Urothelium cell line (cell line): ENCODE measurements around the gene MTOR.
"Not testable (repeated sequence)": the region's sequence is repeated elsewhere in the genome, so short reads cannot be mapped to it uniquely, and the experiment has no call there.

ENCODE experiments used
- DNase-seq: peaks from one replicate; pipeline ENCODE4 v3.0.0; 2011; ENCODE audit warnings: low spot score, mixed read lengths
- FAIRE-seq: peaks from 2 replicates; lab custom pipeline; 2011; peaks lifted over from hg19 to GRCh38; lab: Jason Lieb, UNC

The MTOR gene

GRCh38 chr1:11187494-11187893 is 74.9 kb downstream of the MTOR start:
- FAIRE-seq (peak; percentile 17), DNase-seq (no peak)

DNA sequence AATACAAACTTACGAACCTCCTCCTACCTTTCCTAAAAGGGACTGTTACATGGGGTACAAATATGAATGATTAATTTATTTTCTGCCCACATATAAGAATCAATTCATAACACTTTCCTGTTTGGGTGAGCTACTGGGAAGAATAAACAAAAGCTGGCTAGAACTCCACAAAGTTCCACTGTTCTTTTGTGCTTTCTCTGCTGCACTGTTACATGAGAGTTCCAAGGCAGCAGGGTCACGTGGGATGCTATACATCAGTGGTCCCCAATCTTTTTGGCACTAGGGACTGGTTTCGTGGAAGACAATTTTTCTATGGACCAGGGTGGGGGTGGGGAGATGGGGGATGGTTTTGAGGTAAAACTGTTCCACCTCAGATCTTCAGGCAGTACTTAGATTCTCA is 75.4 kb downstream of the MTOR start:
- DNase-seq (no peak), FAIRE-seq (no peak)

DNA sequence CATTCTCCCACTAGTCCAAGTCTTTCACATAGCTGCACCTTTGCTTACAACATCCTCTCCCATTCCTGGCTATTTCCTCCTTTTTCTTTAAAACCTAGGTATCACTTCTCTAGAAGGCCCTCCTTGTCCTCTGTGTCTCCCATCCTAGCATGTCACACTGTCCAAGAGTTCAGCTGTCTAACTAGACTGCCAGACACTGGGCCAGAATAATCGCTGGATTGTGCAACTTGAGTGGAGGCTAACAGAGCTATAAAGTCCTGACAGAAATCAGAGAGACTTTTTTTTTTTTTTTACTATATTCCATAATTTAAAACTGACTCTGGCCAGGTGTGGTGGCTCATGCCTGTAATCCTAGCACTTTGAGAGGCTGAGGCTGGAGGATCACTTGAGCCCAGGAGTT is 77.4 kb downstream of the MTOR start:
- DNase-seq, result no peak
- no peak for FAIRE-seq

GRCh38 chr1:11182884-11183283 is 79.5 kb downstream of the MTOR start:
- DNase-seq (no peak), FAIRE-seq (no peak)

DNA sequence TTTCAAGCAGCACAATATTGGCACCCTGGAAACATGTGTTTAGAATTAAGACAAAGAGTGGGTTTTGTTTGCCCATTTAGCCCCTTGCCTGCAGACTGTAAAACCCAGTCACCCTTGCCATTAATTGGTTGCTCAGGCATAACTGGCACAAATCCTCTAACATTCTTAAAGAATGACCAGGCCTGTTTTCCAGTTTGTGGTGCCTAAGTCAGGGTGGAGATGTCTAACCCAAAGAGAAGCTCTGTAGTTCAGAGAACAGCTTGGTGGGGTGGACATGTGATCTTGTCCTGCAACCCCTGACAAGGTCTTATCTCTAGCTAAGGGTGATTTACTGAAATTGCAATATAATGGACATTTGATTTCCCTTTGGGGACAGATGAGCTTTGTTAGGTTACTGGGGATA is 82.0 kb downstream of the MTOR start:
- FAIRE-seq (no peak), DNase-seq (no peak)

GRCh38 chr1:11179749-11180148 is 82.6 kb downstream of the MTOR start:
- FAIRE-seq, DNase-seq: not testable (repeated sequence)

GRCh38 chr1:11179125-11179524 is 83.2 kb downstream of the MTOR start:
- no peak for FAIRE-seq
- no peak for DNase-seq

GRCh38 chr1:11178021-11179015 is 84.0 kb downstream of the MTOR start:
- DNase-seq, result no peak
- FAIRE-seq, result no peak

GRCh38 chr1:11176081-11176706 is 86.2 kb downstream of the MTOR start:
- DNase-seq, result no peak
- FAIRE-seq, result no peak

DNA sequence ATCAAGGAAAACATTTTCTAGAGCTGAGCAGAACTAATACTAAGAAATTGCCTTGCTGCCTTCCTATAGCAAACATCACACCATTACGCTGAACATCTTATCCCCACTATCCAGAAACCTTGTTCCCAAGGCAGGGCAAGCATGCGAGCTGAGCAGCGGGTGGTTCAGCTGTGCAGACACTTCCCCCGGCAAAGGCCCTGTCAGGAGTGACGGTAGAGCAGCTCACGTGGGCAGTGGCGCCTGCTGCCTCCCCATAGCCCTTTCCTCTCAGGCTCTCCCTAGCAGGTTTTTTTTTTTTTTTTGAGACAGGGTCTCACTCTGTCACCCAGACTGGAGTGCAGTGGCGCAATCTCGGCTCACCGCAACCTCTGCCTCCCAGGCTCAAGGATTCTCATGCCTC is 86.9 kb downstream of the MTOR start:
- DNase-seq, result no peak
- no peak for FAIRE-seq

- no peak for FAIRE-seq
Measured at GRCh38 chr1:11174261-11174942, 87.9 kb downstream of the MTOR start.

GRCh38 chr1:11170102-11170501 is 92.2 kb downstream of the MTOR start:
- DNase-seq (no peak), FAIRE-seq (no peak)

More at GRCh38 chr1:11174261-11174942, 87.9 kb downstream of the MTOR start:
- no peak for DNase-seq

DNA sequence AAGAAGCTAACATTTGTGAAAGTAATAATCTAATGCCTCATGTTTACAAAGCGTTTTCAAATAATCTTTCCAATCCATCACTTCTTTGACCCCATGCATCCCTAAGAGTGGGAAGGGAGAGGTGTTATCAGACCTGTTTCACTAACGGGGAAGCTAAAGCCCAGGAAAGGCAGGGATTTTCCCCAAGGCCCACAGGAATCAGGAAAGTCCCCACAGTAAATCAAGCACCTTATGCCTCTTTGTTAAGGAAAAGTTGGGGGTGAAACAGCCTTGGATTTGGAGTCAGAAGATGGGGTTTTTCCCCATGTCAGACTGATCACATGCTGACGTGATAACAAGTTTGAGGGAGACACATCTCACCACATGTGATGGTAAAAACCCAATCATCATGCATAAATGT is 93.1 kb downstream of the MTOR start:
- FAIRE-seq, result no peak
- no peak for DNase-seq

DNA sequence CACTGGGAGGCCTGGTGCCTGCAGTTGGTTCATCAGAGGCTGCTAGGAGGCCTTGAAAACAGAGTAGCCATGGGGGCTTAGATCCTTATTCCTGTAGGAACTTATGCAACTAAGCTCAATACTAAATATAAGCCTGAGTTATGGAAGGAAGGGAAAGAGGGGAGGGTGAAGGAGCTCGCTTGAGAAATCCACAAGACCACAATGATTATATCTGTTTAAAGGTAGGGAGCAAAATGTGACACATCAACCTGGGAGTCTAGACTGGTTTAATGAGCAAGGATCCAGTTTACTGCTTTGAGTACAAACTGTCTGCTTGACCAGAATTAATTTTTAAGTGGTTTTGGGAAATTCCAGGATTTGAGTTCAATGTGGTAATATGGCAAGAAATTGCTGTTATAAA is 93.6 kb downstream of the MTOR start:
- DNase-seq (no peak), FAIRE-seq (no peak)

- not testable (repeated sequence) for DNase-seq
Measured at GRCh38 chr1:11166744-11167143, 95.6 kb downstream of the MTOR start.

DNA sequence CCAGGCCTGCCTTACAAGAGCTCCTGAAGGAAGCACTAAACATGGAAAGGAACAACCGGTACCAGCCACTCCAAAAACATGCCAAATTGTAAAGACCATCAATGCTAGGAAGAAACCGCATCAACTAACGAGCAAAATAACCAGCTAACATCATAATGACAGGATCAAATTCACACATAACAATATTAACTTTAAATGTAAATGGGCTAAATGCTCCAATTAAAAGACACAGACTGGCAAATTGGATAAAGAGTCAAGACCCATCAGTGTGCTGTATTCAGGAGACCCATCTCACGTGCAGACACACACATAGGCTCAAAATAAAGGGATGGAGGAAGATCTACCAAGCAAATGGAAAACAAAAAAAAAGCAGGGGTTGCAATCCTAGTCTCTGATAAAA is 99.6 kb downstream of the MTOR start:
- not testable (repeated sequence) for FAIRE-seq, DNase-seq

More at GRCh38 chr1:11166744-11167143, 95.6 kb downstream of the MTOR start:
- not testable (repeated sequence) for FAIRE-seq

DNA sequence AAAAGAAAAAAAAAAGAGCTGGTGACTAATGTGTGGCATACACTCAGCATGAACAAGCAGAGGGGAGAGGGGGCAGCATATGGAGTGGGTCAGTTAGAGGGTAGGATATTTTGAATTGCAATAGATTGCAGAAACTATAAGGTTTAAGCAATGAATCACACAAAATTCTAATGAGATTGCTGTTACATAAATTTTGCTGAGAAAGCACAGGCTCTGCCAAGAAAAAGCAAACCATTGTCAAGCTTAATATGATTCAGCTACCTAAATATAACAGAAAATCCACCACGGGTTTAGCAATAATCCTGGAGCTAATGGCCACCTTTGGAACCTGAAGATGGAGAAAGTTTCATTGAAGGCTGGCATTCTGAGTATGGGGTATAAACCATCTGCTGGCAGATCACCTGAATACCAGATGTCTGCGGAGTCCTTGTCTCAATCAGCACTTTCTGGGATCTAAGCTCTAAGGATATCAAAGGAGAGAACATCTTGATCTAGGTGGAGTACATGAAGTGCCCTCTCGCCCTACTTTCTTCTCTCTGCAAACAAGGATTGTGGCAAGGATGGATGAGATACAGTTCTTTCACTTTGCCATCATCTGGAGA is 103.5 kb downstream of the MTOR start:
- DNase-seq, result no peak
- FAIRE-seq, result no peak

GRCh38 chr1:11158291-11158690 is 104.1 kb downstream of the MTOR start:
- DNase-seq (no peak), FAIRE-seq (no peak)

DNA sequence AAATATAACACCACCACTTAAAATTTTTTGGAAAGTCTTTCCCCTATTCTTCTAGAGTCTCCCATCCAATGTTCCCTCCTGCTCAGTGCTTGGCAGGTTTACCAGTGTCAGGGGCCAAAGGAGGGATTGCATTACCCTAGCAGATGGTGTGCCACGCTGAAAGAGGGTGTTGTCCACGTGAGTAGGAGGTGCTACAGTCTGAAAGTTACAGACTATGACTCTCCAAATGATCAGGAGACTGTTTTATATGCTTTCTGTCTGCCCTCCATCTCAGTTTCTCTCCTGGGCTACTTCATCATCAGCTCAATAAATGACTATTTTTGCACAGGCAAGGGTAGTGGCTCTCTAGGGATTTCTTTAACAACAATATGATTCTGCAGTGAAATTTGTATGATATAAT is 104.5 kb downstream of the MTOR start:
- no peak for DNase-seq
- FAIRE-seq, result no peak

DNA sequence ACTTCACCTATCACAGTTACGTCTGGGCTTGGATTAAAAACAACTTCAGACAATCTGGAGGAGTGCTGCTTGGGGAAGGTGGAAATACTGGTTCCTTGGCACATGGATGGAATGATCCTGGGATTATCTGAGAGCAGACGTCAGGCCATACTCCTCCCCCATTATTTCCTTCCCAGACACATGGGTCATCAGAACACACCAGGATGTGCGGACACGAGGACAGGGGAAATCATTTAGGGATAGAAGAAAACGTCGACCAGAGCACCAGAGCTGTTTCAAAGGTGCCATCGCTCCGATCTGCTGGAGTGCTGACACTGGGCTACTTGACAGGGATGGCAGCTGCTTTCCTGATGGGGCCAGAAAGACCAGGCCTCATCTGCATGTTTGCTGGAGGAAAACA is 105.0 kb downstream of the MTOR start:
- DNase-seq (no peak), FAIRE-seq (no peak)

DNA sequence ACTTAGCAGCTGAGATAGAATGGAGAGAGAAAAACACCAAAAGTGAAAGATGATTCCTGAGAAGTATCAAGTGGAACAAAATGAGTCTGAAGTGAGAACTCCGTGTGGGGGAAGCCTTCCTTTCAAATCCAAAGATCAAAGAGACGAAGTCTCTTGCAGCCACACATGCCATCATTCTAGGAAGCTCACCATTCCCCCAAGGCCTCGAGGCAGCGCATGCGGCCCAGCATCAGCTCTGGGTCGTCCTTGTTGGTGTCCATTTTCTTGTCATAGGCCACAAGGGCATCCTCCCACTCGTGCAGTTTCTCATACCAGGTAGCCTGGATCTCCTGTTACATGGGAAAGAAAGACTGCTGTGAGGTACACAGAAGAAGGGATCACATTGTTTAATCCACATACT is 105.4 kb downstream of the MTOR start:
- FAIRE-seq (no peak), DNase-seq (no peak)
